GM19438 (cell line): ENCODE results near the gene PRSS21.

Experiments
- ATAC-seq: cut with Tn5 transposase; IDR thresholded peaks from one replicate; pipeline ENCODE4 v1.9.1; 2021; ENCODE audit warnings: low read depth; ENCODE audit not compliant: unreplicated experiment

The PRSS21 gene

DNA sequence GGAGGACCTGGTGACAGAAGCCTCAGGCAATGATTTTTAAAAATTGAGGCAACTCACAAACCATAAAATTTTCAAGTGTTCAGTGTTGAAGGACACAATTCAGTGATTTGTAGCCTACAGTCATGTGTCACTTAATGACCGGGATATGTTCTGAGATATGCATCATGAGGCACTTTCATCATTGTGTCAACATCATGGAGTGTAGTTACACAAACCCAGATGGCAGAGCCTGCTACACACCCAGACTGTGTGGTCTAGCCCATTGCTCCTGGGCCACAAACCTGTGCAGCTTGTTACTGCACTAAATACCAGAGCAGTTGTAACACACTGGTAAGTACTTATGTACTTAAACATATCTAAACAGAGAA is 17.2 kb upstream of the PRSS21 start:
- no peak for ATAC-seq

DNA sequence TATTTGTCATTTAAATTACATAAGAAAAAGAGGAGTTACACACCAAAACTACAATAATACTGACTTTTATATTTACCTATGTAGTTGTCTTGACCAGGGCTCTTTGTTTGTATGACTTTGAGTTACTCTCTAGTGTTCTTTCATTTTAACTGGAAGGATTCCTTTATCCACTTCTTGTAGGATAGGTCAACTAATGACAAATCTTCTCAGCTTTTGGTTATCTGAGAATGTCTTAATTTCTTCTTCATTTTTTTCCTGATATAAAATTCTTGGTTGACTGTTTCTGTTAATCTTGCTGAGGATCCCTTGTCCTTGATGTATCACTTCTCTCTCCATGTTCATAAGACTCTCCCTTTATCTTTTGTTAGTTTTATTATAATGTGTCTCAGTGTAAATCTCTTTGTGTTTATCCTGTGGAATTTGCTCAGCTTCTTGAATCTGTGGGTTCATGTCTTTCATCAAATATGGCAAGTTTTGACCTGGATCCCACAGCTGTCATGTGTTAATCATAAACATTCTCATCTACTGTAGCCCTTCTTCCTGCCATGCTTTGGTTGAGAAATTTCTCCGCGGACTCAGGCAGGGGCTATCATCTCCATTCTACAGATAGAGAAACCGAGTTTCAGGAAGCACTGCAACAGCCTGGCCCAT is 13.4 kb upstream of the PRSS21 start:
- ATAC-seq: no peak

DNA sequence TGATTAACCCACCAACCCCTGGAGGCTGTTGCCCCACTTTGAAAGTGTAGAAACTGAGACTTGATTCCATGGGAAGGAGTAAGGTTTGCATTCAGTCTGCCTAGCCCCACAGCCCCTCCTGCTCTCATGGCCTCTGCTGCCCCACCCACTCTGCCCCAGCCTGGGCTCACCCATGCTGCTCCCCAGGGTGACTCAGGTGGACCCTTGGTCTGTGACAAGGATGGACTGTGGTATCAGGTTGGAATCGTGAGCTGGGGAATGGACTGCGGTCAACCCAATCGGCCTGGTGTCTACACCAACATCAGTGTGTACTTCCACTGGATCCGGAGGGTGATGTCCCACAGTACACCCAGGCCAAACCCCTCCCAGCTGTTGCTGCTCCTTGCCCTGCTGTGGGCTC is 12.3 kb upstream of the PRSS21 start:
- no peak for ATAC-seq

GRCh38 chr16:2806286-2806685 is 10.8 kb upstream of the PRSS21 start:
- ATAC-seq: no peak

DNA sequence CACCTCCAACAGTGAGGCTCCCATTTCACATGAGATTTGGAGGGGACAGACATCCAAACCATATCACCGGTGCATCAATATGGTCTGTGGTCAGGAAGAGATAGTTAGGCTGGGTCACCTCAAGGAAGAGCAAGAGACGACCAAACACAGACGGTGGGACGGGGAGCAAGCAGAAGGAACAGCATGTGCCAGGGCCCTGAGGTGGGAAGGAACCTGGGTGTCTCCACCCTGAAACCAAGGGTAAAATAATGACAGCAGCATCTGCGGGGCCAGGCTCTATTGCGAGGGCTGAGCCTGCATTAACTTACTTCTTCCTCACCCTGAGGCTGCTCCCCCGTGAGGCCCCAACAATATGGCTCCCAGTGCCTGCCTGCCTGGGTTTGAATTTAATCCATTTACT is 8.9 kb upstream of the PRSS21 start:
- ATAC-seq: no peak

DNA sequence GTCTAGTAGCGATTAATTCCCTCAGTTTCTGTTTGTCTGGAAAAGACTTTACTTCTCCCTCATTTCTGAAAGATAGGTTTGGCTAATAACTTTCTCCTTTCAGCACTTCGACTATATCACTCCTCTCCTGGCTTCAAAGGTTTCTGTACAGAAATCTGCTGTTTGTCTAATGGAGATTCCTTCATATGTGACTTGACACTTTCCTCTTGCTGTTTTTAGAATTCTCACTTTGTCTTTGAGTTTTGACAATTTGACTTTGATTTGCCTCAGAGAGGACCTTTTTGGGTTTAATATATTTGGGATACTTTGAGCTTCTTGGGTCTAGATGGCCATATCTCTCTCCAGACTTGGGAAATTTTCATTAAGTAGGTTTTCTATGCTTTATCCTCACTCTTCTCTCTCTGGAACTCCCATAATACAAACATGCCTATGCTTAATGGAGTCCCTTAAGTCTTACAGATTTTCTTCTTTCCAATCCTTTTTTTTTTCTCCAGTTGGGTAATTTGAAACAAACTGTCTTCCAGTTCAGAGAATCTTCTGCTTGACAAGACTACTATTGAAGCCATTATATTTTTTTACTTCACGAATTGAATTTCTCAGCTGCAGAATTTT is 7.8 kb upstream of the PRSS21 start:
- no peak for ATAC-seq

GRCh38 chr16:2810651-2811050 is 6.4 kb upstream of the PRSS21 start:
- no peak for ATAC-seq

GRCh38 chr16:2811703-2812471 is 5.2 kb upstream of the PRSS21 start:
- no peak for ATAC-seq

GRCh38 chr16:2813771-2814221 is 3.2 kb upstream of the PRSS21 start:
- ATAC-seq: no peak

GRCh38 chr16:2814551-2815298 is 2.3 kb upstream of the PRSS21 start:
- ATAC-seq: no peak

- ATAC-seq: no peak
These were observed 1.7 kb upstream of the PRSS21 start for GRCh38 chr16:2815299-2815771.

DNA sequence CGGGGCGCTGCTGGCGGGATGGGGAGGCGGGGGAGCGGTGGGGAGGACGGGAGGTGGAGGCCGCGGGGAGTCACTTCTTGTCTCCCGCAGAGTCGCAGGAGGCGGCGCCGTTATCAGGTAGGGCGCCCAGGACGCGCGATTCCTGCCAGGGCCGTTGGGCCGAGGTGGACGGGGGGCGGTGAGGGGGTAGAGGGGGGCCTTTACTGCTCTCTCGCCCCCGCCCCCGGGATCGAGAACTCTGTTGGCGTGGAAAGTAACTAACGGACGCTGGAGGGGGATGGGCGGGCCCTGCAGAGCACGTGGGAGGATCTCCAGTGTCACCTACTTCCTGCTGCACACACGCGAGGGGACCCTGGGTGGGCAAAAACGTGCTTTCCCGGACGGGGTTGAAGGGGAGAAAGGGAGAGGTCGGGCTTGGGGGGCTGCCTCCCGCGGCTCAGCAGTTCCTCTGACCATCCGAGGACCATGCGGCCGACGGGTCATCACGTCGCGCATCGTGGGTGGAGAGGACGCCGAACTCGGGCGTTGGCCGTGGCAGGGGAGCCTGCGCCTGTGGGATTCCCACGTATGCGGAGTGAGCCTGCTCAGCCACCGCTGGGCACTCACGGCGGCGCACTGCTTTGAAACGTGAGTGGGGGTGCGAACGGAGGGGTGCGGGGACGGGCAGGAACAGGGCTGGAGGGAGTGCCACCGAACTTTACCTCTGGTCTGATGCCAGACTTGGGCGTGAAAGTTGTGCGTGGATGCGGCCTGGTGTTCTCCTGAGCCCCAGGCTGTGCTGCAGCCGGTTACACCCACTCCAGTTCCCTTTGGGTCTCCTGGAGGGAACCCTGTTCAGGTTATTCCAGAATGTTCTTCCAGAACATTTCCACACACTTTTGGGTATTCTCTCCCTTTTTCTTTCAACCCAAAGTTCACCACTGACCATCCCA is 569 bp downstream of the PRSS21 start:
- no peak for ATAC-seq

DNA sequence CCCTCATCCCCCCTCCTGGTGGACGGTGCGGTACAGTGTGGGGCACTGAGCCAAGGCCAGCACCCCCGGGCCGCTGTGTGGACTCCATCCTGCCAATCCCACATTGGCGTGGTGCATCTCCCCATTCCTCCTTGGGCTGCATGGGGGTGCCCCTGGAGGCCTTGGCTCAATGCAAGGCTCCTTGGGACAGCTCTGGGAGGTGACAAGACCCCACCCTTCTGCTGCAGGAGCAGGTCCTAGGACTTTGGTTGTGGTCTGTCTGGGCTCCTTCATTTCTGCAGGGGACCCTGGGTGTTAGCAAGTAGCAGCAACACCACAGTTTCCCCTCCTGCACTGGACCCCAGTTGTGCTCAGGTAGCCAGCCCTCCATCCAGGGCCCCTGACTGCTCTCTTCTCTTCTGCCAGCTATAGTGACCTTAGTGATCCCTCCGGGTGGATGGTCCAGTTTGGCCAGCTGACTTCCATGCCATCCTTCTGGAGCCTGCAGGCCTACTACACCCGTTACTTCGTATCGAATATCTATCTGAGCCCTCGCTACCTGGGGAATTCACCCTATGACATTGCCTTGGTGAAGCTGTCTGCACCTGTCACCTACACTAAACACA is 1.3 kb downstream of the PRSS21 start:
- no peak for ATAC-seq

- ATAC-seq: no peak
These were observed 2.3 kb downstream of the PRSS21 start for GRCh38 chr16:2819179-2819938.

DNA sequence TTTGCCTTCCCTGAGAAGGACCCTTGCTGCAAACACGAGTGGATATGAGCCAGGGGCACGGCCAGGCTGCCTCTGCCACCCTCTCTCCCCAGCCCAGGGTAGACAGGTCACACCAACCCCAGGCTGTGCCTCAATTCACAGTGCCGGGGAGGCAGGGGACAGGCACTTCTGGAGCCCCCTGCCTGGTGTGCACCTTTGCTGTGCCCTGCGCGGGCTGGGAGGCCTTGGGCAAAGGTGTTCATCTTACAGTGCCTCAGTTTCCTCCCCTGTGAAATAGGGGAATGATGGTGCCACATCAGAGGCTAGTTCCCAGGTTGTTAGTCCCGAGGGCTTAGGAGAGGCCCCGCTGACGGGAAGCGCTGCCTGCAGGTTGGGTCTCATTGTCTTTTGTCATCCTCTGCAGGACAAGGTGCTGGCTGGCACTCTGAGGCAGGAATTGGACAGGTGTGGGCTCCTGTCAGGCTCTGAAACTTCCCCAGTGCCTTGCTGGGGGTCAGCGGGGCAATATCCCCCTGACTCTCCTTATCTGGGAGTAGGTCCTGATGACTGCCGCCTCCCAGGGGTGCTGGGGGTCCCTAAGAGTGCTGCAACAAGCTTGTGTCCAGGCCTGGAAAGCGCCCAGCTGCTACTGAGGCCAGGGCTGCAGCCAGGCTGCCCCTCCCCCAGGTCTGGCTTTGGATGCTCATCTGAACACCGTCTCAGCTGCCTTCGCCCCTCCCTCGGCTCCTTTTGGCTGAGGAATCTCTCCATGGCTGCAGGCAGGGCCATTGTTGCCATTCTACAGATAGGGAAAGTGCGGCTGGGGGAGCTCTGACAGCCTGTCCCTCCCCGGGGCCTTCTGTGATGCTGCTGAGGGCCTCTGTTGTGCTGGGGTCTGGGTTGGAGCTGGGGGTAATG is 3.1 kb downstream of the PRSS21 start:
- ATAC-seq: no peak

DNA sequence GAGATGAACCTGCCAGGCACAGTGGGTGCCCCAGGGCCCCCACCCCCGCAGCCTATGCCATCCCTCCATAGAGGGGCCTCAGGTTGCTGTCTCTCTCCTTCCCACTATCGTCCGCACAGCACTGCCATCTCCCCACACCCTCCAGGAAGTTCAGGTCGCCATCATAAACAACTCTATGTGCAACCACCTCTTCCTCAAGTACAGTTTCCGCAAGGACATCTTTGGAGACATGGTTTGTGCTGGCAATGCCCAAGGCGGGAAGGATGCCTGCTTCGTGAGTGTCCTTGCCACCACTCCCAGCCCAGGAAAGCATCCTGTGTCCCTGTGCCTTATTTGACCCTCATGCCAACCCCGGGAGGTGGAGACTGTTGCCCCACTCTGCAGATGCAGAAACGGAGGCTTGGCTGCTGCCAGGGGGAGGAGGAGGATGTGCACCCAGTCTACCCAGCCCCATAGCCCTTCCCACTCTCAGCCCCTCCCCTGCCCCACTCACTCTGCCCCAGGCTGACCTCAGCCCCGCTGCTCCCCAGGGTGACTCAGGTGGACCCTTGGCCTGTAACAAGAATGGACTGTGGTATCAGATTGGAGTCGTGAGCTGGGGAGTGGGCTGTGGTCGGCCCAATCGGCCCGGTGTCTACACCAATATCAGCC is 3.9 kb downstream of the PRSS21 start:
- ATAC-seq: no peak

DNA sequence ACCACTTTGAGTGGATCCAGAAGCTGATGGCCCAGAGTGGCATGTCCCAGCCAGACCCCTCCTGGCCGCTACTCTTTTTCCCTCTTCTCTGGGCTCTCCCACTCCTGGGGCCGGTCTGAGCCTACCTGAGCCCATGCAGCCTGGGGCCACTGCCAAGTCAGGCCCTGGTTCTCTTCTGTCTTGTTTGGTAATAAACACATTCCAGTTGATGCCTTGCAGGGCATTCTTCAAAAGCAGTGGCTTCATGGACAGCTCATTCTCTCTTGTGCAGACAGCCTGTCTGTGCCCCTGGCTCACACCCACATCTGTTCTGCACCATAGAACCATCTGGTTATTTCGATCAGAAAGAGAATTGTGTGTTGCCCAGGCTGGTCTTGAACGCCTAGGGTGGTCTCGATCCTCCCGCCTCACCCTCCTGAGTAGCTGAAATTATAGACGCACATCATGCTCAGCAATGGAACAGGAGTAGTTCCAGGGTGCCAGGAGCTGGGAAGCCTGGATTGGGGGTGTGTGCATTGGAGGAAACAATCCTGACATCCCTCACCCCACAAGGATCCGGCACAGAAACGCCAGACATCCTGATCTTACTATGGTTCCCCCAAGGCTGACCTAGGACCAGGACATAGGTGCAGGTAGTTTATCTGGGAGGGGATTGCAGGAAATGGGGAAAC is 4.6 kb downstream of the PRSS21 start:
- ATAC-seq: no peak
